CD4-positive, alpha-beta T cell (primary cell): ENCODE measurements around the gene SIX1. TPM values are rescaled to one million over a fixed set of nuclear protein-coding genes. Genes with fewer than 3 reads are reported as not detected.

Experiments
- ATAC-seq: fragments of 200-7000 bp; cut with Tn5 transposase; one replicate; pipeline ENCODE4 v1.10.0; 2022; ENCODE audit warnings: mild to moderate bottlenecking; ENCODE audit not compliant: poor library complexity
- CTCF ChIA-PET: fragments of 350-600 bp; sonication (Branson Sonifier 250); formaldehyde crosslinking; loops from one replicate; lab custom pipeline; 2021; ENCODE audit warnings: antibody characterized with exemption, inconsistent platforms; lab: Charles Lee
- POLR2A ChIA-PET: fragments of 350-600 bp; sonication (Branson Sonifier 250); formaldehyde crosslinking; loops from one replicate; lab custom pipeline; 2021; ENCODE audit warnings: antibody characterized with exemption, inconsistent platforms; lab: Charles Lee
- DNase-seq, 14 experiments: peaks; one replicate each; pipeline ENCODE4 v3.0.0-alpha.2; 2013 to 2020; ENCODE audit warnings: mixed read lengths in 2 of 14
- H3K27ac ChIP-seq, 2 donors: one replicate each; pipeline versions ENCODE4 v1.5.1 to v1.7.0; 2013; ENCODE audit warnings: low read length in 2 of 2, low read depth in 1 of 2, mild to moderate bottlenecking in 1 of 2
- H3K27me3 ChIP-seq, 2 experiments: 1 replicate in 1 of 2; 2 replicates in 1 of 2; pipeline versions ENCODE4 v1.6.1 to v1.7.0; 2013; ENCODE audit warnings: low read length in 2 of 2, control low read depth in 1 of 2, mild to moderate bottlenecking in 1 of 2, moderate library complexity in 1 of 2; ENCODE audit not compliant: insufficient read depth in 2 of 2, control insufficient read depth in 1 of 2
- H3K36me3 ChIP-seq: one replicate; pipeline ENCODE4 v1.6.1; 2013; ENCODE audit warnings: low read length, control low read depth; ENCODE audit not compliant: insufficient read depth
- H3K4me1 ChIP-seq: one replicate; pipeline ENCODE4 v1.6.1; 2013; ENCODE audit warnings: low read length, control low read depth; ENCODE audit not compliant: insufficient read depth
- H3K4me3 ChIP-seq: one replicate; pipeline ENCODE4 v1.5.1; 2013; ENCODE audit warnings: mild to moderate bottlenecking, low read length, moderate library complexity
- H3K9me3 ChIP-seq, 2 experiments: 1 replicate in 1 of 2; 2 replicates in 1 of 2; pipeline versions ENCODE4 v1.6.1 to v1.7.0; 2013; ENCODE audit warnings: low read length in 2 of 2, mild to moderate bottlenecking in 2 of 2, control low read depth in 1 of 2, moderate library complexity in 1 of 2; ENCODE audit not compliant: control insufficient read depth in 1 of 2, insufficient read depth in 1 of 2
- H3K27ac Mint-ChIP-seq: one replicate; pipeline ENCODE4 v1.8.0; 2020; ENCODE audit warnings: mixed read lengths
- H3K27me3 Mint-ChIP-seq: one replicate; pipeline ENCODE4 v1.8.0; 2021; ENCODE audit warnings: mixed read lengths
- H3K36me3 Mint-ChIP-seq: one replicate; pipeline ENCODE4 v1.8.0; 2021; ENCODE audit warnings: low read depth, mixed read lengths
- H3K4me1 Mint-ChIP-seq: one replicate; pipeline ENCODE4 v1.8.0; 2021; ENCODE audit warnings: low read depth, mixed read lengths
- H3K4me3 Mint-ChIP-seq: one replicate; pipeline ENCODE4 v1.8.0; 2020; ENCODE audit warnings: mild to moderate bottlenecking, mixed read lengths
- H3K9me3 Mint-ChIP-seq: one replicate; pipeline ENCODE4 v1.8.0; 2020; ENCODE audit warnings: mixed read lengths
- intact Hi-C, 2 experiments: fragments of 100-400 bp; cut with DNase I in 1 of 2; cut with micrococcal nuclease in 1 of 2; formaldehyde crosslinking; loops; one replicate each; pipeline versions ENCODE4 v1.15.1 to v1.9.0; 2023 to 2025; cut with DNase I, micrococcal nuclease
- total RNA-seq, 174 experiments: library from RNA in 2 of 174; stranded (reverse) in 2 of 174; gene quantifications; one replicate each; pipeline ENCODE4 v1.2.3 and lab custom pipeline; 2021 to 2026
- TF ChIP-seq, protein P1 (sequence below): fragments of 200-600 bp; IDR thresholded peaks from one replicate; pipeline ENCODE4 v1.8.0; 2022; ENCODE audit warnings: antibody characterized with exemption, mild to moderate bottlenecking

SIX1 gene
- total RNA-seq, 2 experiments from 2014 or later = not detected

DNA sequence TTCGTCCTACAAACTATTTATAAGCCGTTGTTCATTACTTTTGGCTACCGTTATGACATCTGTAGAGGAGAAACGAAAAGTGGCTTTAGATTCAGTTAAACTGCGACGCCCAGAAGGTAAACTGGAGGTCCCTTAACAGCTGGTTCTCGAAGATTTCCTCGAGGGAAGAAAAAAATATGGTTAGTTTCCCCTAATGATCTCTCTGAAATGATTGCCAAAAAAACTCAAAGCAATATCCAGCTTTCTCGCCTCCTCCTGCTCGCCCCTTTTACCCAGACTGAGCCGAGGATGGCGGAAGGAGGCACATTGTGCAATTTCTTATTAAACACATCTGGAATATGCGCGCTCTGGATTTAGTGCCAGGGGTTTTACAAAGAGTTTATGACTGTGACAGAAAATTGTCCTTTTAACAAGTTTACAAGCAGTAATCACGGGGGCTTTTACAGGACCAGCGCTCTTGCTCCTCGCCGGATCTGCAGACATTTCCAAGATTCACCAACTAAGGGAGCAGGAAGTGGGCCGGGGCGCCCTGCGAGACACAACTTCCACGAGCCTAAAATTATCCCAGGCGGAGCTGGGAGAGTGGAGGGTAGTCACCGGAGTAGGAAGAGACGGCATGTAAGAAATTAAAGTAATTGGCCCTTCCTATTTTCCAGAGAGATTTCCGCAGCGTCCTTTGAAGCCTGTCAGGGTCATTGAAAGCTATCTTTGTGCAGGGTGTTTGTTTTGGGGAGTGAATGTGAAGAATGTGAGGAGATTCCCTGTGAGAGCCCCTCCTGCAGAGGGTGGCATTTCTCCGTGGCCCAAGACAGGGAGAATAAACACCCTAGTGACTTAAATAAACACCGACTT is 5.6 kb downstream of the SIX1 start:
- Mint-ChIP-seq H3K4me1 (peaks cover 34% of the 10 kb centered on the region), H3K4me3 (no peak overlapping the region), H3K9me3 (no peaks in the 10 kb centered on the region), H3K36me3 (no peaks in the 10 kb centered on the region), H3K27me3 (peaks cover 93% of the 10 kb centered on the region), H3K27ac (no peak overlapping the region)
- Histone ChIP-seq H3K36me3 (no peaks in the 10 kb centered on the region), H3K27ac (no peak overlapping the region), H3K4me3 (no peak overlapping the region), H3K9me3 (peaks cover 0 to 24% of the 10 kb centered on the region in 2 experiments), H3K4me1 (peaks cover 39% of the 10 kb centered on the region), H3K27me3 (peaks cover 64 to 99% of the 10 kb centered on the region in 2 experiments)
- no peak for DNase-seq
- intact Hi-C loops = no loop called here
- ChIA-PET POLR2A (no interaction called here), CTCF (interaction anchor here (0.5 kb wide), 1 partner anchor 298 kb away, joined by 4 read pairs; no protein-coding TSS in a partner anchor)
- no peak for ATAC-seq
- TF ChIP-seq, protein P1, sequence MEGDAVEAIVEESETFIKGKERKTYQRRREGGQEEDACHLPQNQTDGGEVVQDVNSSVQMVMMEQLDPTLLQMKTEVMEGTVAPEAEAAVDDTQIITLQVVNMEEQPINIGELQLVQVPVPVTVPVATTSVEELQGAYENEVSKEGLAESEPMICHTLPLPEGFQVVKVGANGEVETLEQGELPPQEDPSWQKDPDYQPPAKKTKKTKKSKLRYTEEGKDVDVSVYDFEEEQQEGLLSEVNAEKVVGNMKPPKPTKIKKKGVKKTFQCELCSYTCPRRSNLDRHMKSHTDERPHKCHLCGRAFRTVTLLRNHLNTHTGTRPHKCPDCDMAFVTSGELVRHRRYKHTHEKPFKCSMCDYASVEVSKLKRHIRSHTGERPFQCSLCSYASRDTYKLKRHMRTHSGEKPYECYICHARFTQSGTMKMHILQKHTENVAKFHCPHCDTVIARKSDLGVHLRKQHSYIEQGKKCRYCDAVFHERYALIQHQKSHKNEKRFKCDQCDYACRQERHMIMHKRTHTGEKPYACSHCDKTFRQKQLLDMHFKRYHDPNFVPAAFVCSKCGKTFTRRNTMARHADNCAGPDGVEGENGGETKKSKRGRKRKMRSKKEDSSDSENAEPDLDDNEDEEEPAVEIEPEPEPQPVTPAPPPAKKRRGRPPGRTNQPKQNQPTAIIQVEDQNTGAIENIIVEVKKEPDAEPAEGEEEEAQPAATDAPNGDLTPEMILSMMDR = no peak

DNA sequence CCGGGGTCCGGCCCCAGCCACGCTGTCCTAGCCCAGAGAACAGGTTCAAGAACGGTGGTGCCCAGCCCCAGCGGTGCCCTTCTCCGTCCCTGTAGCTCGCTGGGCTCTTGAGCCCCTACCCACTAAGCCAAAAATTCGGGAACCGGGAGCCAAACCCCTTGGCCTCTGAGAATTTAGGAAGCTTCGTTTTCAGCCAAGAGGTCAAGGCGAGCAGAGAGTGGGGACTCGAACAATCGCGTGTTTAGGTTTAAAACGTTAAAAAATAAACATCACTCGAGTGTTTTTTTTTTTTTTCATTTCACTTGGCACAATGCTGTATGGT is 6.2 kb downstream of the SIX1 start:
- Mint-ChIP-seq H3K27ac (no peak overlapping the region), H3K9me3 (no peaks in the 10 kb centered on the region), H3K36me3 (no peaks in the 10 kb centered on the region), H3K4me3 (no peak overlapping the region), H3K4me1 (peaks cover 37% of the 10 kb centered on the region), H3K27me3 (peaks cover 97% of the 10 kb centered on the region)
- Histone ChIP-seq H3K4me1 (peaks cover 37% of the 10 kb centered on the region), H3K4me3 (no peak overlapping the region), H3K27me3 (peaks cover 65 to 99% of the 10 kb centered on the region in 2 experiments), H3K9me3 (peaks cover 0 to 21% of the 10 kb centered on the region in 2 experiments), H3K27ac (no peak overlapping the region), H3K36me3 (no peaks in the 10 kb centered on the region)
- intact Hi-C loops = no loop called here
- no peak for DNase-seq
- ATAC-seq = no peak
- ChIA-PET POLR2A (no interaction called here), CTCF (no interaction called here)
- TF ChIP-seq, protein P1 = no peak

DNA sequence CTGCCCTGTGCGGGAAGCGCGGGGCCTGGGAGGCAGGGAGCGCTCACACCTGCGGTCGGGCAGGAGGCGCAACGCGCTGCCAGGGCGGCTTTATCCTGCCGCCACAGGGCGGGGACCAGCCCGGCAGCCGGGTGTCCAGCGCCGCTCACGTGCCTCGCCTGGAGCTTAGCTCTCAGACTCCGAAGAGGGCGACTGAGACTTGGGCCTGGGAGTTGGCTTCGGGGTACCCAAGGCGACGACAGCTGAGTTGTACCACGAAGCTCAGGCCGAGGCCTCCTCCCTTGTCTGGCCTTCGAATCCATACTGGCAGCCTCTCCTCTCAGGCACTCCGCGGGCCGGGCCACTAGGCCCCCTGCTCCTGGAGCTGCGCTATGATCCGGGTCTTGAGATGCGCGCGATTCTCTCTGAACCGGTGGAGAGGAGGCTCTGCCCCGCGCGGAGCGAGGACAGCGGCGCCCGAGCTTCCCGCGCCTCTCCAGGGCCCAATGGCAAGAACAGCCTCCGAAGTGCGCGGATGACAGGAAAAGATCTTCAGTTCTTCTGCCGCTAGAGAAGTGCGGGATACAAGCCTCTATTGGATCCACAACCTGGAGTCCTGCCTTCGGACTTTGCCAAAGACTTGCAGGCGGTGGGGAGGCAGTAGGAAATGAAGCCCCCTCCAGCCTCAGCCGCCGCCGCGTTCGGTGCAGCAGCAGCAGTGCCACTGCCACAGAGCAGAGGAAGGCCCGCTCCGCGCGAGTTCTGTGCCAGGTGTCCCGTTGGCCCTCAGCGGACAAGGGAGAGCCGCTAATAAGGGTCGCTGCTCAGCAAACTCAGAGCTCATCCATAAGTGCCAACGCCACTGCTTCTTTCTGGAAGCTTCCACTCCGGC is 6.8 kb downstream of the SIX1 start:
- Mint-ChIP-seq H3K27me3 (peaks cover 96% of the 10 kb centered on the region), H3K27ac (no peak overlapping the region), H3K4me3 (no peak overlapping the region), H3K9me3 (no peaks in the 10 kb centered on the region), H3K36me3 (no peaks in the 10 kb centered on the region), H3K4me1 (peaks cover 34% of the 10 kb centered on the region)
- DNase-seq (no peak), ATAC-seq (no peak)
- Histone ChIP-seq H3K4me3 (no peak overlapping the region), H3K27ac (no peak overlapping the region), H3K27me3 (peaks cover 65 to 99% of the 10 kb centered on the region in 2 experiments), H3K4me1 (peaks cover 37% of the 10 kb centered on the region), H3K9me3 (peaks cover 0 to 24% of the 10 kb centered on the region in 2 experiments), H3K36me3 (no peaks in the 10 kb centered on the region)
- ChIA-PET CTCF (no interaction called here), POLR2A (no interaction called here)
- TF ChIP-seq, protein P1 = no peak
- intact Hi-C loops = no loop called here
